Endothelial cell of umbilical vein (primary cell): ENCODE measurements around the gene FBXO38. TPM values are rescaled to one million over a fixed set of nuclear protein-coding genes. Genes with fewer than 3 reads are reported as not detected.

Experiments
- BruUV-seq: library from RNA; stranded (reverse); fragments of 400-500 nt; replicated peaks from 2 replicates; lab custom pipeline; 2021; lab: Mats Ljungman, UMichigan
- CTCF ChIA-PET: fragments of 300-600, 350-600 bp; sonication (Branson Sonifier 250); formaldehyde crosslinking; loops from one replicate; lab custom pipeline; 2021; ENCODE audit warnings: antibody characterized with exemption, inconsistent platforms; lab: Charles Lee
- POLR2A ChIA-PET: fragments of 300-600, 350-600 bp; sonication (Branson Sonifier 250); formaldehyde crosslinking; loops from one replicate; lab custom pipeline; 2021; ENCODE audit warnings: antibody characterized with exemption, inconsistent platforms; lab: Charles Lee
- DNase-seq: peaks from one replicate; pipeline ENCODE4 v3.0.0-alpha.2; 2011; ENCODE audit warnings: low read depth, low spot score
- FAIRE-seq: peaks from 2 replicates; lab custom pipeline; 2011; peaks lifted over from hg19 to GRCh38; lab: Jason Lieb, UNC
- H2AFZ ChIP-seq: 2 replicates; pipeline ENCODE4 v1.6.0; 2012; ENCODE audit warnings: low read depth, low read length, control low read depth, inconsistent platforms
- H3K27ac ChIP-seq: 2 replicates; pipeline ENCODE4 v1.5.1; 2011; ENCODE audit warnings: low read depth, mild to moderate bottlenecking, control low read depth, low read length, moderate library complexity; ENCODE audit not compliant: insufficient read depth
- H3K27me3 ChIP-seq, 2 experiments: 2 replicates each; pipeline versions ENCODE4 v1.6.0 to v1.6.1; 2011; ENCODE audit warnings: low read length in 2 of 2, mixed read lengths in 1 of 2; ENCODE audit not compliant: control insufficient read depth in 2 of 2, insufficient read depth in 2 of 2
- H3K36me3 ChIP-seq, 2 experiments: 2 replicates in 1 of 2; 3 replicates in 1 of 2; pipeline ENCODE4 v1.5.1; 2011; ENCODE audit warnings: low read length in 2 of 2, mild to moderate bottlenecking in 1 of 2, moderate library complexity in 1 of 2; ENCODE audit not compliant: control insufficient read depth in 2 of 2, insufficient read depth in 2 of 2; ENCODE audit errors: extremely low read depth in 1 of 2
- H3K4me1 ChIP-seq: 3 replicates; pipeline ENCODE4 v1.5.1; 2011; ENCODE audit warnings: mild to moderate bottlenecking, low read length; ENCODE audit not compliant: control insufficient read depth, insufficient read depth; ENCODE audit errors: extremely low read depth
- H3K4me2 ChIP-seq: 2 replicates; pipeline ENCODE4 v1.6.1; 2011; ENCODE audit warnings: low read length, control low read depth, mixed read lengths; ENCODE audit not compliant: insufficient read depth
- H3K4me3 ChIP-seq, 3 experiments: fragments of 200-600 bp in 1 of 3; sonication (generic), shearing (Covaris generic) in 1 of 3; replicated peaks in 1 of 3; 2 replicates each; pipeline ENCODE4 v1.5.1; 2011 to 2016; ENCODE audit warnings: control low read depth in 3 of 3, low read length in 3 of 3, mild to moderate bottlenecking in 2 of 3, inconsistent platforms in 1 of 3, low read depth in 1 of 3, moderate library complexity in 1 of 3; ENCODE audit not compliant: insufficient read depth in 1 of 3
- H3K79me2 ChIP-seq: 2 replicates; pipeline ENCODE4 v1.6.0; 2012; ENCODE audit warnings: low read length, inconsistent platforms; ENCODE audit not compliant: control insufficient read depth, insufficient read depth
- H3K9ac ChIP-seq: replicated peaks from 2 replicates; pipeline ENCODE3; 2011; ENCODE audit warnings: low read length, control low read depth; ENCODE audit not compliant: insufficient read depth; ENCODE audit errors: extremely low read depth
- H3K9me1 ChIP-seq: replicated peaks from 3 replicates; pipeline ENCODE4 v1.6.0; 2011; ENCODE audit warnings: mild to moderate bottlenecking, low read length; ENCODE audit not compliant: control insufficient read depth, insufficient read depth; ENCODE audit errors: extremely low read depth
- H3K9me3 ChIP-seq: replicated peaks from 2 replicates; pipeline ENCODE4 v1.5.1; 2012; ENCODE audit warnings: low read length, inconsistent platforms; ENCODE audit not compliant: control insufficient read depth, insufficient read depth
- H4K20me1 ChIP-seq: replicated peaks from 2 replicates; pipeline ENCODE3; 2011; ENCODE audit warnings: mild to moderate bottlenecking, low read length; ENCODE audit not compliant: control insufficient read depth, insufficient read depth; ENCODE audit errors: extremely low read depth
- EZH2 ChIP-seq: IDR thresholded peaks from 2 replicates; pipeline ENCODE4 v1.6.1; 2012; ENCODE audit warnings: borderline replicate concordance, low read depth, mild to moderate bottlenecking, moderate library complexity, low read length, inconsistent platforms; ENCODE audit not compliant: severe bottlenecking
- FOS ChIP-seq: IDR thresholded peaks from 2 replicates; pipeline ENCODE4 v1.6.1; 2011; ENCODE audit warnings: mild to moderate bottlenecking, low read length, moderate library complexity, borderline replicate concordance; ENCODE audit not compliant: insufficient read depth
- GATA2 ChIP-seq: IDR thresholded peaks from 2 replicates; pipeline ENCODE4 v1.7.0; 2011; ENCODE audit warnings: low read depth, mild to moderate bottlenecking, moderate library complexity, mixed read lengths, low read length; ENCODE audit not compliant: insufficient read length, insufficient read depth
- MYC ChIP-seq: IDR thresholded peaks from one replicate; pipeline ENCODE4 v1.6.1; 2011; ENCODE audit warnings: mild to moderate bottlenecking, low read depth, low read length
- POLR2A ChIP-seq: IDR thresholded peaks from 2 replicates; pipeline ENCODE4 v1.6.1; 2012; ENCODE audit warnings: low read depth, mild to moderate bottlenecking, control low read depth, low read length
- POLR2AphosphoS5 ChIP-seq: IDR thresholded peaks from 2 replicates; pipeline ENCODE4 v1.6.1; 2012; ENCODE audit warnings: low read depth, mild to moderate bottlenecking, control low read depth, low read length, moderate library complexity; ENCODE audit not compliant: insufficient read depth
- dilution Hi-C: fragments of 300-500 bp; cut with MboI; formaldehyde crosslinking; loops from one replicate; pipeline ENCODE4 v1.15.0; 2019; ENCODE audit warnings: low sequenced_read_pairs; ENCODE audit not compliant: extremely low pct_ligation_motif_present
- intact Hi-C: fragments of 100-400 bp; cut with micrococcal nuclease; formaldehyde crosslinking; loops from one replicate; pipeline ENCODE4 v1.10.0; 2022
- polyA plus RNA-seq, 4 experiments: library from polyadenylated mRNA; depleted of rRNA in 3 of 4; stranded (reverse) in 3 of 4; unstranded in 1 of 4; fragments of >200 nt; gene quantifications; 2 replicates each; pipeline versions ENCODE4 v1.2.1 to v1.2.3, GENCODE V29; 2011 to 2012; ENCODE audit warnings: missing spikeins in 1 of 4
- total RNA-seq: library from RNA; stranded (reverse); gene quantifications from 2 replicates; pipeline ENCODE4 v1.2.3, GENCODE V29; 2021
- TF ChIP-seq, protein P1 (sequence below), 2 donors: IDR thresholded peaks; 1 replicate in 1 of 2; 2 replicates in 1 of 2; pipeline ENCODE4 v1.5.1; 2011; ENCODE audit warnings: low read length in 2 of 2, mild to moderate bottlenecking in 2 of 2, moderate library complexity in 2 of 2, control low read depth in 1 of 2, inconsistent platforms in 1 of 2, low read depth in 1 of 2; ENCODE audit not compliant: insufficient read depth in 1 of 2; ENCODE audit errors: extremely low read depth in 1 of 2
- TF ChIP-seq, protein P2 (sequence below): IDR thresholded peaks from 2 replicates; pipeline ENCODE4 v1.6.1; 2011; ENCODE audit not compliant: insufficient read depth, insufficient read length

FBXO38 gene
- total and polyA plus RNA-seq, 2 donors (not counting 3 experiments of a cell fraction or from before 2014, with no cell fraction given), result 18.6 to 65.6 TPM

DNA sequence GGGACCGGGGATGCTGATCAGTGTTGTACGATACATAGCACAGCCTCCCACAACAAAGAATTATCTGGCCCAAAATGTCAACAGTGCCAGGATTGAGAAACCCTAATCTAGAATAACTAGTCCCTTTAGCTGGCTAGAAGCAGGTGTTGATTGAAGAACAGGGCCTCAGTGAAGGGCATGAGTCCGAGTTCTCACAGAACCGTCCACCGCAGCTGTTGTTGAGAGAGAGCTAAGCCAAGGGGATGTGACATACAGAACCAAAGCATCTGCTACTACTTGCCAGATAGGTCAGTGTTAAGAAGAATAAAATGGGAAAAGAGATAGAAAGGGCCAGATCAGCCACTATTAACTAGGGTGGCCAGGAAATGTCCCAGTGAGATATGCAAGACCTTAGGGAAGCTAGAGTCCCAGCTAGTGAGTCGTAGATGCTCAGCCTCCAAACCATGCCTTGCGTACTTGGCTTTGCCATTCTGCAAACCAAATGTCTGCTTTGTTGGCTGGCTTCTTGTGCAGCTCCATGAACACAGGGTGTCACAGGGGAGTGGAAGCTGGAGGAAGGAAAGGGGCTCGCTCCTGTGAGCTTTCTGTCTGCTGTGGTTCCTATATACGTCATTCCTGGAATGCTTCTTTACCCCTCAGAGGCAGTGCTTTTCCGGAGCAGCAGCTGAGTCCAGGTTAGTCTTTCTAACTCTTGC is 68.9 kb downstream of the FBXO38 start:
- FAIRE-seq, result no peak
- CTCF ChIA-PET, result interaction anchor here (0.6 to 5.2 kb wide), 5 partner anchors 10 to 278 kb away, joined by 3 to 35 read pairs (median 12); no protein-coding TSS in a partner anchor
- dilution Hi-C loops, result no loop called here

More for the DNA sequence above, 68.9 kb downstream of the FBXO38 start:
- no TSS peak for BruUV-seq
- H2AFZ ChIP-seq, result no peak overlapping the region
- no peaks in the 10 kb centered on the region for H3K9me3 ChIP-seq
- TF ChIP-seq POLR2AphosphoS5, result no peak
- TF ChIP-seq GATA2, result no peak
- TF ChIP-seq POLR2A, result no peak
- TF ChIP-seq, protein P1, sequence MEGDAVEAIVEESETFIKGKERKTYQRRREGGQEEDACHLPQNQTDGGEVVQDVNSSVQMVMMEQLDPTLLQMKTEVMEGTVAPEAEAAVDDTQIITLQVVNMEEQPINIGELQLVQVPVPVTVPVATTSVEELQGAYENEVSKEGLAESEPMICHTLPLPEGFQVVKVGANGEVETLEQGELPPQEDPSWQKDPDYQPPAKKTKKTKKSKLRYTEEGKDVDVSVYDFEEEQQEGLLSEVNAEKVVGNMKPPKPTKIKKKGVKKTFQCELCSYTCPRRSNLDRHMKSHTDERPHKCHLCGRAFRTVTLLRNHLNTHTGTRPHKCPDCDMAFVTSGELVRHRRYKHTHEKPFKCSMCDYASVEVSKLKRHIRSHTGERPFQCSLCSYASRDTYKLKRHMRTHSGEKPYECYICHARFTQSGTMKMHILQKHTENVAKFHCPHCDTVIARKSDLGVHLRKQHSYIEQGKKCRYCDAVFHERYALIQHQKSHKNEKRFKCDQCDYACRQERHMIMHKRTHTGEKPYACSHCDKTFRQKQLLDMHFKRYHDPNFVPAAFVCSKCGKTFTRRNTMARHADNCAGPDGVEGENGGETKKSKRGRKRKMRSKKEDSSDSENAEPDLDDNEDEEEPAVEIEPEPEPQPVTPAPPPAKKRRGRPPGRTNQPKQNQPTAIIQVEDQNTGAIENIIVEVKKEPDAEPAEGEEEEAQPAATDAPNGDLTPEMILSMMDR (IDR thresholded peaks at IDR 0.05; ENCODE audit: extremely low read depth in 1 of 2, insufficient read depth in 1 of 2, low read depth in 1 of 2, low read length in 2 of 2), result no peak
- TF ChIP-seq MYC, result no peak
- TF ChIP-seq, protein P2, sequence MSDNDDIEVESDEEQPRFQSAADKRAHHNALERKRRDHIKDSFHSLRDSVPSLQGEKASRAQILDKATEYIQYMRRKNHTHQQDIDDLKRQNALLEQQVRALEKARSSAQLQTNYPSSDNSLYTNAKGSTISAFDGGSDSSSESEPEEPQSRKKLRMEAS, result no peak
- TF ChIP-seq FOS, result no peak
- no peak for TF ChIP-seq EZH2
- no peak overlapping the region for H3K4me2 ChIP-seq
- intact Hi-C loops, result no loop called here
- no peaks in the 10 kb centered on the region for H3K27me3 ChIP-seq
- no peaks in the 10 kb centered on the region for H3K4me1 ChIP-seq
- no peaks in the 10 kb centered on the region for H4K20me1 ChIP-seq
- no peak for DNase-seq
- POLR2A ChIA-PET, result no interaction called here
- no peaks in the 10 kb centered on the region for H3K36me3 ChIP-seq
- H3K4me3 ChIP-seq, result no peak overlapping the region
- no peak overlapping the region for H3K27ac ChIP-seq
- no peaks in the 10 kb centered on the region for H3K9me1 ChIP-seq
- H3K9ac ChIP-seq, result no peak overlapping the region
- no peaks in the 10 kb centered on the region for H3K79me2 ChIP-seq
